Measurements from ENCODE around the gene FGF16.
A peak's percentile ranks its signal among the peaks of the same experiment; 100 is the strongest.

FGF16 gene

GRCh38 chrX:77422891-77423648 is 24.1 kb upstream of the FGF16 start:
- no peak for DNase-seq (ENCODE audit: low read depth)
- TF ChIP-seq, protein P1, sequence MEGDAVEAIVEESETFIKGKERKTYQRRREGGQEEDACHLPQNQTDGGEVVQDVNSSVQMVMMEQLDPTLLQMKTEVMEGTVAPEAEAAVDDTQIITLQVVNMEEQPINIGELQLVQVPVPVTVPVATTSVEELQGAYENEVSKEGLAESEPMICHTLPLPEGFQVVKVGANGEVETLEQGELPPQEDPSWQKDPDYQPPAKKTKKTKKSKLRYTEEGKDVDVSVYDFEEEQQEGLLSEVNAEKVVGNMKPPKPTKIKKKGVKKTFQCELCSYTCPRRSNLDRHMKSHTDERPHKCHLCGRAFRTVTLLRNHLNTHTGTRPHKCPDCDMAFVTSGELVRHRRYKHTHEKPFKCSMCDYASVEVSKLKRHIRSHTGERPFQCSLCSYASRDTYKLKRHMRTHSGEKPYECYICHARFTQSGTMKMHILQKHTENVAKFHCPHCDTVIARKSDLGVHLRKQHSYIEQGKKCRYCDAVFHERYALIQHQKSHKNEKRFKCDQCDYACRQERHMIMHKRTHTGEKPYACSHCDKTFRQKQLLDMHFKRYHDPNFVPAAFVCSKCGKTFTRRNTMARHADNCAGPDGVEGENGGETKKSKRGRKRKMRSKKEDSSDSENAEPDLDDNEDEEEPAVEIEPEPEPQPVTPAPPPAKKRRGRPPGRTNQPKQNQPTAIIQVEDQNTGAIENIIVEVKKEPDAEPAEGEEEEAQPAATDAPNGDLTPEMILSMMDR (conservative IDR thresholded peaks at IDR 0.05; ENCODE audit: low read depth, low read length), result no peak
- no peak overlapping the region for H3K4me3 ChIP-seq (ENCODE audit: low read depth, low read length)

DNA sequence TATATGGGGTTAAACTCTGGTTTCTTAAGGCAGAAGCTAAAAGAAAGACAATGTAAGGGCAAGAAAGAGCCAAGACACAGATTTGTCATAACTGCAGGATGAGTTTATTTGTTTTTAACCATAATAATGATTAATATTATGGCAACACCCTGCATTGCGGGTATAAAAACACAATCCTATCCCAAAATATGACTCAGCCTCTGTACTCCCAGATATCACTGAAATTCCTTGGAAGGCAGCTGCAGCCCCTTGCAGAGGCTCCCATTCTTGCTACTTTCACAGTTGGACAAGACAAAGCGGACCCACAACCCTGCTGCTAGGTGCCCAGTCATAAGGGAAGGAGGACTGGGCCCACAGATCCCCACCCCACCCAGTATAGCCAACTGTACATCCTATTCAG is 20.4 kb upstream of the FGF16 start:
- no peak overlapping the region for H3K4me3 ChIP-seq (ENCODE audit: low read depth, low read length)
- TF ChIP-seq, protein P1 (conservative IDR thresholded peaks at IDR 0.05; ENCODE audit: low read depth, low read length), result no peak
- DNase-seq (ENCODE audit: low read depth), result no peak

DNA sequence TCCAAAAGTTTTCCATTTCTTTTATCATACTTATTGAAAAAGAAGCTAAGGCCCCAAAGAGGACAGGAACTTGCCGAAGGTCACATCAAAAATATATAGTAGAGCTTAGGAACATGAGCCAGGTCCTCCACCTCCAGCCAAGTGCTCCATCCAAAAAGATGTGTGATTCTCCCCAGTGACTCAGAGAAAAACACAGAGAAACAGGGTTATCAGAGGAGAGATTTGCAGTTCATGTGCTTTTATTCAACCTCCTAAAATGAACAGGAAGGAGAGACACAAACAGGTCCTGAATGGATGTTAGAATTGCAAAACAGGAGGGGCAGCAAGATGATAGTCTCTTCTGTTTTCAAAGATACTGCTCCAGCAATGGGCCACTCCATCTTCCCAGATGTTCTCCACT is 19.6 kb upstream of the FGF16 start:
- H3K4me3 ChIP-seq (ENCODE audit: low read depth, low read length), result no peak overlapping the region
- no peak for DNase-seq (ENCODE audit: low read depth)
- TF ChIP-seq, protein P1 (conservative IDR thresholded peaks at IDR 0.05; ENCODE audit: low read depth, low read length), result no peak

GRCh38 chrX:77428551-77428950 is 18.6 kb upstream of the FGF16 start:
- TF ChIP-seq, protein P1 (conservative IDR thresholded peaks at IDR 0.05; ENCODE audit: low read depth, low read length), result no peak
- no peak overlapping the region for H3K4me3 ChIP-seq (ENCODE audit: low read depth, low read length)
- no peak for DNase-seq (ENCODE audit: low read depth)

GRCh38 chrX:77431227-77431626 is 16.0 kb upstream of the FGF16 start:
- H3K4me3 ChIP-seq (ENCODE audit: low read depth, low read length), result no peak overlapping the region
- TF ChIP-seq, protein P1 (conservative IDR thresholded peaks at IDR 0.05; ENCODE audit: low read depth, low read length), result peak; percentile 33
- peak; percentile 75 for DNase-seq (ENCODE audit: low read depth)

DNA sequence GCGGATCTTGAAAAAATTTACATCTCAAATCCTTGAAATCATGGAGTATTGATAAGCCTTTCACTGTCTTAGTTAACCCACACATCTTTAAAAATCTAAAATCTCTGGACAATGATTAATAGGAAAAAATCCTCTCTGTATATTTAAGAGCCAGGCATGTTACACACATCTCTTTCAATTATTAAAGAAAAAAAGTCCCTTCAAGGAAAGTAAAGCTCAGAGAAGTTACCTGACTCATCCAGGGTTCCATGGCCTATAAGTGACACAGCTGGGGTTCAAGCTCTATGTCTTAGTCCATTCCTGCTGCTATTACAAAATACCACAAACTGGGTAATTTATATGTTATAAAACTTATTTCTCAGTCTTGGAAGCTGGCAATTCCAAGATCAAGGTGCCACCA is 14.2 kb upstream of the FGF16 start:
- TF ChIP-seq, protein P1 (conservative IDR thresholded peaks at IDR 0.05; ENCODE audit: low read depth, low read length), result no peak
- DNase-seq (ENCODE audit: low read depth), result no peak
- H3K4me3 ChIP-seq (ENCODE audit: low read depth, low read length), result no peak overlapping the region

DNA sequence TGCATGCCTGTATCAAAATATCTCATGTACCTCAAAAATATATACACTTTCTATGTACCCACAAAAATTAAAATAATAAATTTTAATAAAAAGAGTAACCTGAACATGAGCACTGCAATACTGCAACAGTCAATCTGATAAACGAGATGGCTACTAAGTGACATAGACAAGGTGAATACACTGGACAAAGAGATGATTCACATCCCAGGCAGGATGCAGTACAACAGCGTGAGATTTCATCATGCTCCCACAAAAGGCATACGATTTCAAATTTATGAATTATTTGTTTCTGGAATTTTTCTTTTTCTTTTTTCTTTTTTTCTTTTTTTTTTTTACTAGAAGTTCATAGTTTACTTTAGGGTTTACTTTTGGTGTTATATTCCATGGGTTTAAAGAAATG is 12.2 kb upstream of the FGF16 start:
- TF ChIP-seq, protein P1 (conservative IDR thresholded peaks at IDR 0.05; ENCODE audit: low read depth, low read length), result no peak
- no peak for DNase-seq (ENCODE audit: low read depth)
- no peak overlapping the region for H3K4me3 ChIP-seq (ENCODE audit: low read depth, low read length)

Data from choroid plexus epithelial cell (primary cell).